HEK293 (cell line): ENCODE data around the gene COL5A3.
A peak's percentile ranks its signal among the peaks of the same experiment; 100 is the strongest.

Experiments
- CTCF ChIA-PET: fragments of 350-600 bp; formaldehyde crosslinking; extraction: SDS; loops from one replicate; lab custom pipeline; 2021; ENCODE audit warnings: antibody characterized with exemption; lab: Yijun Ruan, JAX
- POLR2A ChIA-PET: fragments of 300-600 bp; formaldehyde crosslinking; extraction: SDS; loops from one replicate; lab custom pipeline; 2020; ENCODE audit warnings: antibody characterized with exemption, inconsistent platforms; lab: Yijun Ruan, JAX
- H3K27ac ChIP-seq: fragments of 200-500 bp; sonication (Bioruptor generic); 2 replicates; pipeline ENCODE4 v1.5.1; 2014; ENCODE audit warnings: low read depth, low read length, control low read depth, inconsistent platforms; ENCODE audit errors: extremely low read depth
- H3K36me3 ChIP-seq, 2 experiments: fragments of 200-500 bp in 1 of 2; sonication (Bioruptor generic) in 1 of 2; 1 replicate in 1 of 2; 2 replicates in 1 of 2; pipeline ENCODE4 v1.5.1; 2014 to 2017; ENCODE audit warnings: inconsistent platforms in 2 of 2, low read length in 2 of 2; ENCODE audit not compliant: control insufficient read depth in 2 of 2, insufficient read depth in 1 of 2
- H3K4me1 ChIP-seq: fragments of 200-500 bp; sonication (Bioruptor generic); 2 replicates; pipeline ENCODE4 v1.5.1; 2014; ENCODE audit warnings: mild to moderate bottlenecking, low read length, inconsistent platforms; ENCODE audit not compliant: control insufficient read depth, insufficient read depth
- H3K4me3 ChIP-seq: 2 replicates; pipeline ENCODE4 v1.5.1; 2011; ENCODE audit warnings: low read depth, mild to moderate bottlenecking, control low read depth, low read length, moderate library complexity
- H3K9me3 ChIP-seq: fragments of 200-500 bp; sonication (Bioruptor generic); 2 replicates; pipeline ENCODE4 v1.5.1; 2014; ENCODE audit warnings: low read depth, low read length, inconsistent platforms; ENCODE audit not compliant: control insufficient read depth, insufficient read depth
- GFI1B ChIP-seq: fragments of 450-650 bp; formaldehyde crosslinking; IDR thresholded peaks from 2 replicates; pipeline ENCODE4 v1.5.1; 2016; ENCODE audit warnings: missing biosample characterization, missing genetic modification characterization
- HIC1 ChIP-seq: fragments of 450-650 bp; formaldehyde crosslinking; IDR thresholded peaks from 2 replicates; pipeline ENCODE4 v1.5.1; 2016; ENCODE audit warnings: missing biosample characterization, missing genetic modification characterization
- KLF1 ChIP-seq: fragments of 450-650 bp; formaldehyde crosslinking; IDR thresholded peaks from 2 replicates; pipeline ENCODE4 v1.5.1; 2016; ENCODE audit warnings: missing biosample characterization, missing genetic modification characterization
- ZBTB8A ChIP-seq: fragments of 450-650 bp; formaldehyde crosslinking; IDR thresholded peaks from 2 replicates; pipeline ENCODE4 v1.5.1; 2016; ENCODE audit warnings: missing biosample characterization, missing genetic modification characterization
- ZEB2 ChIP-seq: fragments of 450-650 bp; formaldehyde crosslinking; IDR thresholded peaks from 2 replicates; pipeline ENCODE4 v1.5.1; 2016; ENCODE audit warnings: missing biosample characterization, missing genetic modification characterization
- ZNF133 ChIP-seq: fragments of 450-650 bp; formaldehyde crosslinking; IDR thresholded peaks from 2 replicates; pipeline ENCODE4 v1.5.1; 2016; ENCODE audit warnings: missing biosample characterization, missing genetic modification characterization
- ZNF155 ChIP-seq: fragments of 450-650 bp; formaldehyde crosslinking; IDR thresholded peaks from 2 replicates; pipeline ENCODE4 v1.5.1; 2016; ENCODE audit warnings: missing biosample characterization, missing genetic modification characterization
- ZNF214 ChIP-seq: fragments of 450-650 bp; formaldehyde crosslinking; IDR thresholded peaks from 2 replicates; pipeline ENCODE4 v1.5.1; 2017; ENCODE audit warnings: missing biosample characterization, mild to moderate bottlenecking, missing genetic modification characterization, borderline replicate concordance
- ZNF248 ChIP-seq: fragments of 450-650 bp; formaldehyde crosslinking; IDR thresholded peaks from 2 replicates; pipeline ENCODE4 v1.5.1; 2017; ENCODE audit warnings: missing biosample characterization, missing genetic modification characterization
- ZNF37A ChIP-seq: fragments of 450-650 bp; IDR thresholded peaks from 2 replicates; pipeline ENCODE4 v1.5.1; 2018; ENCODE audit warnings: missing biosample characterization, missing genetic modification characterization
- ZNF677 ChIP-seq: fragments of 450-650 bp; IDR thresholded peaks from 2 replicates; pipeline ENCODE4 v1.5.0; 2018; ENCODE audit warnings: missing biosample characterization, mild to moderate bottlenecking, missing genetic modification characterization, moderate library complexity
- ZNF768 ChIP-seq: fragments of 450-650 bp; formaldehyde crosslinking; IDR thresholded peaks from 2 replicates; pipeline ENCODE4 v1.5.1; 2018; ENCODE audit warnings: missing biosample characterization, mild to moderate bottlenecking, missing genetic modification characterization
- TF ChIP-seq, protein P1 (sequence below): fragments of 450-650 bp; formaldehyde crosslinking; IDR thresholded peaks from 2 replicates; pipeline ENCODE4 v1.5.1; 2016; ENCODE audit warnings: missing biosample characterization, missing genetic modification characterization, low read depth
- TF ChIP-seq, protein P2 (sequence below): fragments of 450-650 bp; formaldehyde crosslinking; IDR thresholded peaks from 2 replicates; pipeline ENCODE4 v1.5.1; 2016; ENCODE audit warnings: missing biosample characterization, missing genetic modification characterization, low read depth
- TF ChIP-seq, protein P3 (sequence below): fragments of 450-650 bp; formaldehyde crosslinking; IDR thresholded peaks from 2 replicates; pipeline ENCODE4 v1.5.1; 2017; ENCODE audit warnings: missing biosample characterization, missing genetic modification characterization

COL5A3 gene

GRCh38 chr19:10013834-10014618 lies 3.7 kb upstream of the COL5A3 start (continued):
- TF ChIP-seq ZNF677 (tag by site-specific recombination) (no peak), GFI1B (tag by site-specific recombination) (no peak), ZNF768 (tag by site-specific recombination) (no peak), ZNF133 (no peak), HIC1 (tag by site-specific recombination) (no peak), ZBTB8A (tag by site-specific recombination) (no peak), ZNF155 (tag by site-specific recombination) (no peak)
- TF ChIP-seq, protein P1, sequence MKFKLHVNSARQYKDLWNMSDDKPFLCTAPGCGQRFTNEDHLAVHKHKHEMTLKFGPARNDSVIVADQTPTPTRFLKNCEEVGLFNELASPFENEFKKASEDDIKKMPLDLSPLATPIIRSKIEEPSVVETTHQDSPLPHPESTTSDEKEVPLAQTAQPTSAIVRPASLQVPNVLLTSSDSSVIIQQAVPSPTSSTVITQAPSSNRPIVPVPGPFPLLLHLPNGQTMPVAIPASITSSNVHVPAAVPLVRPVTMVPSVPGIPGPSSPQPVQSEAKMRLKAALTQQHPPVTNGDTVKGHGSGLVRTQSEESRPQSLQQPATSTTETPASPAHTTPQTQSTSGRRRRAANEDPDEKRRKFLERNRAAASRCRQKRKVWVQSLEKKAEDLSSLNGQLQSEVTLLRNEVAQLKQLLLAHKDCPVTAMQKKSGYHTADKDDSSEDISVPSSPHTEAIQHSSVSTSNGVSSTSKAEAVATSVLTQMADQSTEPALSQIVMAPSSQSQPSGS (tag by site-specific recombination), result no peak
- TF ChIP-seq, all 188 proteins: peak for 0

DNA sequence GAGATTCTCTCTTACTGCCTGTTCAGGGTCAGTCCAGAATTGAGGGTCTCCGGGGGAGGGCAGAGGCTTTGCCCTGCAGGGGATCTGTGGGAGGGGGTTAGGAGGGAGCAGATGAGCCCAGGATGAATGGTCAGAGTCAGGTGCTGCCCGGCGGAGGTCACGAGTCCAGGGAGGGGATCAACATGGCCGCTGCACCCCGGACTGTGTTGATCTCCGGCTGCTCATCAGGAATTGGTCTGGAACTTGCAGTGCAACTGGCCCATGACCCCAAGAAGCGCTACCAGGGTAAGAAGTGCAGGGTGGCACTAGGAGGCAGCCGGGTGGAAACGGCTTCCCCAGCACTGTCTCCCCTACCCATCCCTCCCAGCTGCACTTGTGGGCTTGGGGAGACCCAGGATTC lies 3.0 kb upstream of the COL5A3 start, which contains the start of gene RDH8:
Gene RDH8, plus strand, starts transcription at position 168 of the 400 bp plus-strand sequence. Its CDS starts 15 bp downstream, at position 183.
- ChIA-PET POLR2A (no interaction called here), CTCF (interaction anchor here (1.2 kb wide), 1 partner anchor 13 kb away, joined by 5 read pairs; no protein-coding TSS in a partner anchor)
- no peak within 1 kb of the TSS for H3K27ac ChIP-seq
- no peak within 1 kb of the TSS for H3K4me3 ChIP-seq
- H3K4me1 ChIP-seq, result peaks cover 7% of the 10 kb centered on the region; the same call in 1 of the 2 replicates
- H3K9me3 ChIP-seq, result no peaks in the 10 kb centered on the region
- no peaks in the 10 kb centered on the region for H3K36me3 ChIP-seq
- TF ChIP-seq ZEB2 (tag by site-specific recombination) (no peak), ZNF248 (tag by site-specific recombination) (no peak), ZNF37A (tag by site-specific recombination) (no peak), ZNF214 (tag by site-specific recombination) (no peak)
- TF ChIP-seq, protein P2, sequence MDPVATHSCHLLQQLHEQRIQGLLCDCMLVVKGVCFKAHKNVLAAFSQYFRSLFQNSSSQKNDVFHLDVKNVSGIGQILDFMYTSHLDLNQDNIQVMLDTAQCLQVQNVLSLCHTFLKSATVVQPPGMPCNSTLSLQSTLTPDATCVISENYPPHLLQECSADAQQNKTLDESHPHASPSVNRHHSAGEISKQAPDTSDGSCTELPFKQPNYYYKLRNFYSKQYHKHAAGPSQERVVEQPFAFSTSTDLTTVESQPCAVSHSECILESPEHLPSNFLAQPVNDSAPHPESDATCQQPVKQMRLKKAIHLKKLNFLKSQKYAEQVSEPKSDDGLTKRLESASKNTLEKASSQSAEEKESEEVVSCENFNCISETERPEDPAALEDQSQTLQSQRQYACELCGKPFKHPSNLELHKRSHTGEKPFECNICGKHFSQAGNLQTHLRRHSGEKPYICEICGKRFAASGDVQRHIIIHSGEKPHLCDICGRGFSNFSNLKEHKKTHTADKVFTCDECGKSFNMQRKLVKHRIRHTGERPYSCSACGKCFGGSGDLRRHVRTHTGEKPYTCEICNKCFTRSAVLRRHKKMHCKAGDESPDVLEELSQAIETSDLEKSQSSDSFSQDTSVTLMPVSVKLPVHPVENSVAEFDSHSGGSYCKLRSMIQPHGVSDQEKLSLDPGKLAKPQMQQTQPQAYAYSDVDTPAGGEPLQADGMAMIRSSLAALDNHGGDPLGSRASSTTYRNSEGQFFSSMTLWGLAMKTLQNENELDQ (tag by site-specific recombination), result no peak

GRCh38 chr19:10011974-10012373 lies 1.7 kb upstream of the COL5A3 start:
- CTCF ChIA-PET, result interaction anchor here (2.4 kb wide), 1 partner anchor 12 kb away, joined by 11 read pairs; no protein-coding TSS in a partner anchor
- no peaks in the 10 kb centered on the region for H3K9me3 ChIP-seq
- POLR2A ChIA-PET, result no interaction called here

More at GRCh38 chr19:10011974-10012373, 1.7 kb upstream of the COL5A3 start:
- H3K27ac ChIP-seq, result no peak overlapping the region
- H3K36me3 ChIP-seq, result no peaks in the 10 kb centered on the region
- TF ChIP-seq, protein P3, sequence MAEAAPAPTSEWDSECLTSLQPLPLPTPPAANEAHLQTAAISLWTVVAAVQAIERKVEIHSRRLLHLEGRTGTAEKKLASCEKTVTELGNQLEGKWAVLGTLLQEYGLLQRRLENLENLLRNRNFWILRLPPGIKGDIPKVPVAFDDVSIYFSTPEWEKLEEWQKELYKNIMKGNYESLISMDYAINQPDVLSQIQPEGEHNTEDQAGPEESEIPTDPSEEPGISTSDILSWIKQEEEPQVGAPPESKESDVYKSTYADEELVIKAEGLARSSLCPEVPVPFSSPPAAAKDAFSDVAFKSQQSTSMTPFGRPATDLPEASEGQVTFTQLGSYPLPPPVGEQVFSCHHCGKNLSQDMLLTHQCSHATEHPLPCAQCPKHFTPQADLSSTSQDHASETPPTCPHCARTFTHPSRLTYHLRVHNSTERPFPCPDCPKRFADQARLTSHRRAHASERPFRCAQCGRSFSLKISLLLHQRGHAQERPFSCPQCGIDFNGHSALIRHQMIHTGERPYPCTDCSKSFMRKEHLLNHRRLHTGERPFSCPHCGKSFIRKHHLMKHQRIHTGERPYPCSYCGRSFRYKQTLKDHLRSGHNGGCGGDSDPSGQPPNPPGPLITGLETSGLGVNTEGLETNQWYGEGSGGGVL, result peak; percentile 46
- no peak for TF ChIP-seq HIC1 (tag by site-specific recombination)
- peak; percentile 52; the same call in 1 of the 2 replicates for TF ChIP-seq KLF1 (tag by site-specific recombination)
- TF ChIP-seq, all 188 proteins: peak for 2
- H3K4me1 ChIP-seq, result peaks cover 7% of the 10 kb centered on the region; the same call in 1 of the 2 replicates
- no peak overlapping the region for H3K4me3 ChIP-seq
